Activated T-cell treated with anti-CD3 and anti-CD28 coated beads, Interleukin-2, amount 50 U/mL, for 4 hours (primary cell): Measurements from ENCODE around the gene SULF2. TPM values are rescaled to one million over a fixed set of nuclear protein-coding genes. Genes with fewer than 3 reads are reported as not detected.

Experiments used
- ATAC-seq, 2 donors: fragments of 200-7000 bp; cut with Tn5 transposase; one replicate each; pipeline ENCODE4 v1.10.0; 2021
- DNase-seq: peaks from one replicate; pipeline ENCODE4 v3.0.0-alpha.2; 2020
- H3K27me3 Mint-ChIP-seq: one replicate; pipeline ENCODE4 v1.8.0; 2021; ENCODE audit warnings: low read depth, mixed read lengths
- H3K36me3 Mint-ChIP-seq: one replicate; pipeline ENCODE4 v1.8.0; 2022; ENCODE audit warnings: mixed read lengths; ENCODE audit not compliant: insufficient read depth
- H3K4me1 Mint-ChIP-seq: one replicate; pipeline ENCODE4 v1.8.0; 2021; ENCODE audit warnings: low read depth, mixed read lengths
- H3K4me3 Mint-ChIP-seq: one replicate; pipeline ENCODE4 v1.8.0; 2021; ENCODE audit warnings: mild to moderate bottlenecking, moderate library complexity, mixed read lengths
- H3K9me3 Mint-ChIP-seq: one replicate; pipeline ENCODE4 v1.8.0; 2021; ENCODE audit warnings: mixed read lengths
- total RNA-seq, 3 donors: library from RNA; stranded (reverse); gene quantifications; one replicate each; pipeline ENCODE4 v1.2.1, GENCODE V29; 2021

The SULF2 gene
- total RNA-seq, 3 donors from 2014 or later: 0.66 to 1.2 (median 0.79) TPM

DNA sequence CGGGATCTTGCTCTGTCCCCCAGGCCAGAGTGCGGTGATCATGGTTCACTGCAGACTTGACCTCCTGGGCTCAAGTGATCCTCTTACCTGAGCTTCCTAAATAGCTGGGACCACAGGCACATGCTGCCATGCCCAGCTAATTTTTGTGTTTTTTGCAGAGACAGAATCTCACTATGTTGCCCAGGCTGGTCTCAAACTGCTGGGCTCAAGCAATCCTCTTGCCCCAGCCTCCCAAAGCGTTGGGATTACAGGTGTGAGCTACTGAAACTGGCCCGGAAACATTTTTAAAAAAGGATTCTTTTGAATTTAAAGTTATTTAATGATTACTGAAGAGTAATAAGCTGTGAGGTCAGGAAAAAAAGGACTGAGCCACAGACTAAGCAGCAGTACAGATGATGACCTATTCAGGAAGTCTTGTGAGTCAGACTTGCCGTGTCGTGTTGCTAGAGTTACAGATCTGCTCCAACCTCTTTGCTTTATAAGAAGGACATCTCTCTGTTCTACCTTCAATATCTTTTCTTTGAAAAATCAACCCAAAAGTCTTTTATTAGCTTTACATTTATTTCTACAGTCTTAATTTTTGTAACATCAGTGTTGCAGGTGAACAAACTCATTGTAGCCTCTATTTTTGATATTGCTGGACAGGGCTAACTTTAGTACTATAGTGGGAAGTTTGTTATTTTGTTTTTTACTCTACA, 174.9 kb downstream of the SULF2 start:
- H3K9me3 Mint-ChIP-seq: no peaks in the 10 kb centered on the region
- peaks cover 29% of the 10 kb centered on the region for H3K36me3 Mint-ChIP-seq
- H3K4me3 Mint-ChIP-seq: peak overlapping the region; percentile 72
- no peaks in the 10 kb centered on the region for H3K27me3 Mint-ChIP-seq
- DNase-seq: peak; percentile 79
- peak; percentile 86 to 89 for ATAC-seq
- peaks cover 84% of the 10 kb centered on the region for H3K4me1 Mint-ChIP-seq

DNA sequence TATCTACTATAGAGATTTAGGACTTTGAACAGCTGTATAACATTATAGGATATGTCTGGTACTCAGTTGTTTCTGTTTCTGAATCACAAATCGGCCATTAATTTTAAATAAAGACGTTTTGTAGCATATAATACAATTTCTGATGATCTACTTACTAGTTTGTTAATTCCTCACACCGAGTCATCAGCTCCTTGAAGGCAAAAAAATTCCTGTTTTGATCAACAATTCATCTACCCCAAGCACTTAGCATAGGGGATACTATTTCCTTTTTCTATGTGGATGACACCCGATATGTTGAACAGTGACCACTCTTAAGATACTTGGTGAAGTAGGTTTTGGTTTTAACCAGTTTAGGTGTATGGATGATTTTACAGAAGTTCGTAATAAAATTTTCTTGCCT, 176.3 kb downstream of the SULF2 start:
- H3K4me3 Mint-ChIP-seq: no peak overlapping the region
- DNase-seq (no peak), ATAC-seq (no peak)
- H3K4me1 Mint-ChIP-seq: peaks cover 86% of the 10 kb centered on the region
- no peaks in the 10 kb centered on the region for H3K27me3 Mint-ChIP-seq
- H3K9me3 Mint-ChIP-seq: no peaks in the 10 kb centered on the region
- peaks cover 27% of the 10 kb centered on the region for H3K36me3 Mint-ChIP-seq
